GM12878 (cell line): ENCODE data around the gene CCDC9. TPM values are rescaled to one million over a fixed set of nuclear protein-coding genes. Genes with fewer than 3 reads are reported as not detected.

Experiments used
- ATAC-seq: fragments of 200-7000 bp; cut with Tn5 transposase; 3 replicates; pipeline ENCODE4 v1.9.1; 2020; ENCODE audit warnings: mild to moderate bottlenecking, moderate library complexity
- BruUV-seq: library from RNA; stranded (reverse); fragments of 400-500 nt; replicated peaks from 2 replicates; lab custom pipeline; 2021; lab: Mats Ljungman, UMichigan
- CTCF ChIA-PET: fragments of 300-600 bp; sonication (Branson Sonifier 250); formaldehyde crosslinking; extraction: SDS; loops from one replicate; lab custom pipeline; 2021; ENCODE audit warnings: inconsistent platforms; lab: Yijun Ruan, JAX
- POLR2A ChIA-PET: fragments of 350-600 bp; formaldehyde crosslinking; extraction: SDS; loops from one replicate; lab custom pipeline; 2021; ENCODE audit warnings: inconsistent platforms; lab: Charles Lee
- RAD21 ChIA-PET: fragments of 300-600 bp; sonication (Branson Sonifier 250); formaldehyde crosslinking; loops from one replicate; lab custom pipeline; 2023; ENCODE audit warnings: antibody characterized with exemption; ENCODE audit not compliant: unreplicated experiment; lab: Charles Lee
- SMC1A ChIA-PET: fragments of 300-600 bp; sonication (Branson Sonifier 250); formaldehyde crosslinking; loops from one replicate; lab custom pipeline; 2023; ENCODE audit not compliant: unreplicated experiment, uncharacterized antibody; lab: Charles Lee
- DNase-seq: peaks from one replicate; pipeline ENCODE4 v3.0.0-alpha.2; 2011; ENCODE audit warnings: low read depth, low spot score
- FAIRE-seq: peaks from 3 replicates; lab custom pipeline; 2011; peaks lifted over from hg19 to GRCh38; lab: Jason Lieb, UNC
- H2AFZ ChIP-seq: 2 replicates; pipeline ENCODE4 v1.6.0; 2011; ENCODE audit warnings: low read depth, low read length, control low read depth; ENCODE audit not compliant: control insufficient read depth
- H3K27ac ChIP-seq: 2 replicates; pipeline ENCODE4 v1.5.1; 2011; ENCODE audit warnings: control low read depth; ENCODE audit not compliant: control insufficient read depth, insufficient read depth
- H3K27me3 ChIP-seq, 2 experiments: replicated peaks in 1 of 2; 2 replicates each; pipeline versions ENCODE4 v1.6.0 to v1.6.1; 2011; ENCODE audit warnings: low read length in 1 of 2; ENCODE audit not compliant: control insufficient read depth in 2 of 2, insufficient read depth in 2 of 2
- H3K36me3 ChIP-seq, 2 experiments: 2 replicates each; pipeline ENCODE4 v1.5.1; 2011; ENCODE audit warnings: low read length in 1 of 2; ENCODE audit not compliant: control insufficient read depth in 2 of 2, insufficient read depth in 2 of 2
- H3K4me1 ChIP-seq: 2 replicates; pipeline ENCODE4 v1.6.1; 2011; ENCODE audit warnings: mild to moderate bottlenecking, low read length, moderate library complexity, mixed read lengths; ENCODE audit not compliant: control insufficient read depth, insufficient read depth
- H3K4me2 ChIP-seq: 2 replicates; pipeline ENCODE4 v1.6.0; 2011; ENCODE audit warnings: control low read depth; ENCODE audit not compliant: control insufficient read depth, insufficient read depth
- H3K4me3 ChIP-seq: fragments of 200-600 bp; sonication (generic); 2 replicates; pipeline ENCODE4 v1.5.1; 2016
- H3K79me2 ChIP-seq: 2 replicates; pipeline ENCODE4 v1.6.0; 2011; ENCODE audit warnings: low read length; ENCODE audit not compliant: control insufficient read depth, insufficient read depth
- H3K9ac ChIP-seq: 2 replicates; pipeline ENCODE4 v1.8.0; 2011; ENCODE audit warnings: low read length, control low read depth, mixed read lengths; ENCODE audit not compliant: control insufficient read depth, insufficient read depth
- H3K9me3 ChIP-seq: replicated peaks from 3 replicates; pipeline ENCODE4 v1.5.1; 2011; ENCODE audit warnings: mild to moderate bottlenecking, low read length; ENCODE audit not compliant: control insufficient read depth, insufficient read depth
- H4K20me1 ChIP-seq: 2 replicates; pipeline ENCODE4 v1.6.0; 2011; ENCODE audit not compliant: control insufficient read depth, insufficient read depth
- BACH1 ChIP-seq: fragments of 450-650 bp; IDR thresholded peaks from 2 replicates; pipeline ENCODE4 v1.6.1; 2017; ENCODE audit warnings: mild to moderate bottlenecking, borderline replicate concordance
- BHLHE40 ChIP-seq, 2 experiments: fragments of 450-650 bp in 1 of 2; IDR thresholded peaks; 2 replicates each; pipeline ENCODE4 v1.6.1; 2011 to 2017; ENCODE audit warnings: low read depth in 2 of 2, borderline replicate concordance in 1 of 2, improper control_type of control experiment in 1 of 2, low read length in 1 of 2, mild to moderate bottlenecking in 1 of 2
- NR2C1 ChIP-seq: fragments of 450-650 bp; IDR thresholded peaks from 2 replicates; pipeline ENCODE4 v1.6.1; 2017; ENCODE audit warnings: antibody characterized with exemption, mild to moderate bottlenecking, moderate library complexity
- PBX3 ChIP-seq: IDR thresholded peaks from 2 replicates; pipeline ENCODE4 v1.6.1; 2011; ENCODE audit warnings: mild to moderate bottlenecking, low read depth, low read length, moderate library complexity; ENCODE audit not compliant: insufficient replicate concordance
- RAD21 ChIP-seq: IDR thresholded peaks from 2 replicates; pipeline ENCODE4 v1.6.1; 2011; ENCODE audit warnings: mild to moderate bottlenecking, low read depth, low read length, moderate library complexity; ENCODE audit not compliant: insufficient read depth
- RB1 ChIP-seq: fragments of 450-650 bp; formaldehyde crosslinking; IDR thresholded peaks from 2 replicates; pipeline ENCODE4 v1.6.1; 2017; ENCODE audit warnings: mild to moderate bottlenecking, borderline replicate concordance
- ZBTB11 ChIP-seq: fragments of 450-650 bp; formaldehyde crosslinking; IDR thresholded peaks from 2 replicates; pipeline ENCODE4 v1.5.0; 2022; ENCODE audit warnings: mild to moderate bottlenecking, missing genetic modification characterization
- WGBS: methylation state at CpG from one replicate; pipeline ENCODE4 v1.1.6; 2016; ENCODE audit warnings: low lambda C conversion rate; ENCODE audit not compliant: insufficient replicate concordance, insufficient coverage; ENCODE audit errors: missing lambda C conversion rate; 5-methylcytosine and 5-hydroxymethylcytosine counted together
- in situ Hi-C: fragments of 300-500 bp; cut with MboI; formaldehyde crosslinking; loops from 9 replicates; pipeline ENCODE4 v1.14.3; 2018; ENCODE audit warnings: mixed read lengths
- intact Hi-C: fragments of 100-400 bp; cut with micrococcal nuclease; formaldehyde crosslinking; loops from one replicate; pipeline ENCODE4 v1.14.2; 2022; ENCODE audit not compliant: unreplicated experiment
- polyA plus RNA-seq, 11 experiments: library from polyadenylated mRNA; depleted of rRNA in 4 of 11; unstranded in 6 of 11; stranded (reverse) in 5 of 11; fragments of >200 nt; fragmentation: Nextera tagmentation in 4 of 11; fragmentation: Illumina TruSeq in 1 of 11; extraction: Ambion mirVana in 4 of 11; extraction: Trizol in 1 of 11; gene quantifications; 1 replicate in 1 of 11; 2 replicates in 10 of 11; pipeline versions ENCODE4 v1.2.1 to v1.2.3, GENCODE V29; 2011 to 2016; ENCODE audit warnings: inconsistent platforms in 2 of 11, missing spikeins in 2 of 11, low read depth in 1 of 11
- total RNA-seq, 4 experiments: library from RNA; depleted of rRNA in 3 of 4; stranded (reverse); fragments of >200 nt in 3 of 4; fragmentation: Illumina TruSeq in 1 of 4; extraction: Trizol in 1 of 4; gene quantifications; 2 replicates each; pipeline versions ENCODE4 v1.2.1 to v1.2.3, GENCODE V29; 2013 to 2021
- TF ChIP-seq, protein P1 (sequence below): fragments of 450-650 bp; IDR thresholded peaks from 2 replicates; pipeline ENCODE4 v1.6.1; 2017; ENCODE audit warnings: low read depth, mild to moderate bottlenecking, moderate library complexity
- TF ChIP-seq, protein P2 (sequence below), 3 experiments: IDR thresholded peaks in 2 of 3; conservative IDR thresholded peaks in 1 of 3; 2 replicates each; pipeline ENCODE4 v1.5.1; 2011; ENCODE audit warnings: low read depth in 3 of 3, low read length in 3 of 3, mild to moderate bottlenecking in 3 of 3, control low read depth in 2 of 3, moderate library complexity in 2 of 3, inconsistent platforms in 1 of 3, mixed read lengths in 1 of 3; ENCODE audit not compliant: control insufficient read depth in 2 of 3, insufficient read depth in 1 of 3; ENCODE audit errors: extremely low read depth in 1 of 3
- TF ChIP-seq, protein P3 (sequence below): IDR thresholded peaks from 2 replicates; pipeline ENCODE4 v1.6.1; 2012; ENCODE audit warnings: low read depth, low read length, improper control_type of control experiment

CCDC9 gene
- total and polyA plus RNA-seq, 10 of the 15 experiments (the other 5 are each of a cell fraction or from before 2014, with no cell fraction given) = 0.18 to 17.5 (median 7.1) TPM; not detected in 1

DNA sequence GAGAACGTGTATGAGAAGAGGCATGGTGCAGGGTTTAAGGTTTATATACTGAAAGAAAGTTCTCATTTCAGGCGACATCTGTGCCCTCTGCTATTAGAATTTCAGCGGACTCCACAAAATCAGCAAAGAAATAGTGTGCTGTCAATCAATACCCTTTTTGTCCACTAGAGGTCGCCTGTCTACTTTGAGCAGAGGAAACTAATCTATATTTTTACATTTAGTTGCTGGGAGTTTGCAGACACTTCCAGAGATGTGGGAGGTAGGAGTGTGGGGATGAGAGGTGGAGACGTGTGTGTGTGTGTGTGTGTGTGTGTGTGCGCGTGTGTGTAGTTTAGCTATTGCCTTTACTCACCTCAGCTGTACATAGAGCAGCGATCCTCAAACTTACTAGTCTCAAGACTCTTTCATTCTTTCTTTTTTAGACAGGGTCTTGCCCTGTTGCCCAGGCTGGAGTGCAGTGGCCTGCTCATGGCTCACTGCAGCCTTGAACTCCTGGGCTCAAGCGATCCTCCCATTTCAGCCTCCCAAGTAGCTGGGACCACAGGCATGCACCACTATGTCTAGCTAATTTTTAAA lies 28.1 kb downstream of the CCDC9 start:
- ChIA-PET RAD21 (interaction anchor here (1.0 to 1.2 kb wide), 4 partner anchors 9 to 144 kb away, joined by 3 to 7 read pairs (median 4); partner anchors contain the start of gene INAFM1), CTCF (interaction anchor here (0.6 to 3.5 kb wide), 21 partner anchors 9 to 493 kb away, joined by 3 to 28 read pairs (median 4); partner anchors contain the start of genes DHX34 and INAFM1)
- WGBS = 29% methylated on average over 9 of the region's 9 CpGs
- TF ChIP-seq, protein P1, sequence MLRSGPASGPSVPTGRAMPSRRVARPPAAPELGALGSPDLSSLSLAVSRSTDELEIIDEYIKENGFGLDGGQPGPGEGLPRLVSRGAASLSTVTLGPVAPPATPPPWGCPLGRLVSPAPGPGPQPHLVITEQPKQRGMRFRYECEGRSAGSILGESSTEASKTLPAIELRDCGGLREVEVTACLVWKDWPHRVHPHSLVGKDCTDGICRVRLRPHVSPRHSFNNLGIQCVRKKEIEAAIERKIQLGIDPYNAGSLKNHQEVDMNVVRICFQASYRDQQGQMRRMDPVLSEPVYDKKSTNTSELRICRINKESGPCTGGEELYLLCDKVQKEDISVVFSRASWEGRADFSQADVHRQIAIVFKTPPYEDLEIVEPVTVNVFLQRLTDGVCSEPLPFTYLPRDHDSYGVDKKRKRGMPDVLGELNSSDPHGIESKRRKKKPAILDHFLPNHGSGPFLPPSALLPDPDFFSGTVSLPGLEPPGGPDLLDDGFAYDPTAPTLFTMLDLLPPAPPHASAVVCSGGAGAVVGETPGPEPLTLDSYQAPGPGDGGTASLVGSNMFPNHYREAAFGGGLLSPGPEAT = no peak
- TF ChIP-seq RAD21 (peak; percentile 58), BACH1 (no peak), BHLHE40 (IDR thresholded peaks at IDR 0.05; ENCODE audit: borderline replicate concordance in 1 of 2, low read depth in 2 of 2, low read length in 1 of 2) (no peak), ZBTB11 (CRISPR knock-in tag) (no peak), NR2C1 (no peak), PBX3 (peak; percentile 85), RB1 (no peak)
- TF ChIP-seq, protein P2, sequence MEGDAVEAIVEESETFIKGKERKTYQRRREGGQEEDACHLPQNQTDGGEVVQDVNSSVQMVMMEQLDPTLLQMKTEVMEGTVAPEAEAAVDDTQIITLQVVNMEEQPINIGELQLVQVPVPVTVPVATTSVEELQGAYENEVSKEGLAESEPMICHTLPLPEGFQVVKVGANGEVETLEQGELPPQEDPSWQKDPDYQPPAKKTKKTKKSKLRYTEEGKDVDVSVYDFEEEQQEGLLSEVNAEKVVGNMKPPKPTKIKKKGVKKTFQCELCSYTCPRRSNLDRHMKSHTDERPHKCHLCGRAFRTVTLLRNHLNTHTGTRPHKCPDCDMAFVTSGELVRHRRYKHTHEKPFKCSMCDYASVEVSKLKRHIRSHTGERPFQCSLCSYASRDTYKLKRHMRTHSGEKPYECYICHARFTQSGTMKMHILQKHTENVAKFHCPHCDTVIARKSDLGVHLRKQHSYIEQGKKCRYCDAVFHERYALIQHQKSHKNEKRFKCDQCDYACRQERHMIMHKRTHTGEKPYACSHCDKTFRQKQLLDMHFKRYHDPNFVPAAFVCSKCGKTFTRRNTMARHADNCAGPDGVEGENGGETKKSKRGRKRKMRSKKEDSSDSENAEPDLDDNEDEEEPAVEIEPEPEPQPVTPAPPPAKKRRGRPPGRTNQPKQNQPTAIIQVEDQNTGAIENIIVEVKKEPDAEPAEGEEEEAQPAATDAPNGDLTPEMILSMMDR (IDR thresholded peaks at IDR 0.05 in 2 of 3, conservative IDR thresholded peaks at IDR 0.05 in 1 of 3; ENCODE audit: control insufficient read depth in 2 of 3, extremely low read depth in 1 of 3, insufficient read depth in 1 of 3, low read depth in 3 of 3, low read length in 3 of 3) = peak; percentile 73 to 85 (median 79)
- TF ChIP-seq, protein P3, sequence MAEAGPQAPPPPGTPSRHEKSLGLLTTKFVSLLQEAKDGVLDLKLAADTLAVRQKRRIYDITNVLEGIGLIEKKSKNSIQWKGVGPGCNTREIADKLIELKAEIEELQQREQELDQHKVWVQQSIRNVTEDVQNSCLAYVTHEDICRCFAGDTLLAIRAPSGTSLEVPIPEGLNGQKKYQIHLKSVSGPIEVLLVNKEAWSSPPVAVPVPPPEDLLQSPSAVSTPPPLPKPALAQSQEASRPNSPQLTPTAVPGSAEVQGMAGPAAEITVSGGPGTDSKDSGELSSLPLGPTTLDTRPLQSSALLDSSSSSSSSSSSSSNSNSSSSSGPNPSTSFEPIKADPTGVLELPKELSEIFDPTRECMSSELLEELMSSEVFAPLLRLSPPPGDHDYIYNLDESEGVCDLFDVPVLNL = no peak

More for the DNA sequence above, 28.1 kb downstream of the CCDC9 start:
- ChIA-PET POLR2A (interaction anchor here (0.5 to 0.6 kb wide), 2 partner anchors 153 to 294 kb away, joined by 3 to 4 read pairs; no protein-coding TSS in a partner anchor), SMC1A (interaction anchor here (0.8 to 2.7 kb wide), 6 partner anchors 9 to 144 kb away, joined by 3 to 9 read pairs (median 6); partner anchors contain the start of gene INAFM1)
- H2AFZ ChIP-seq = no peak overlapping the region
- H3K4me3 ChIP-seq = no peak overlapping the region
- peak; percentile 91 for FAIRE-seq
- in situ Hi-C loops = no loop called here
- H3K27me3 ChIP-seq = no peaks in the 10 kb centered on the region
- peaks cover 15% of the 10 kb centered on the region for H3K4me1 ChIP-seq
- no peaks in the 10 kb centered on the region for H3K36me3 ChIP-seq
- no peak overlapping the region for H3K9ac ChIP-seq
- ATAC-seq = peak; percentile 46
- no peaks in the 10 kb centered on the region for H3K79me2 ChIP-seq
- no peak for DNase-seq
- H3K4me2 ChIP-seq = no peak overlapping the region
- intact Hi-C loops = loop anchor here (1.0 to 10.0 kb wide), 3 partner anchors 143 to 420 kb away; partner anchors contain the start of gene NAPA
- BruUV-seq = no TSS peak
- no peak overlapping the region for H3K27ac ChIP-seq
- H3K9me3 ChIP-seq = no peaks in the 10 kb centered on the region
- H4K20me1 ChIP-seq = no peaks in the 10 kb centered on the region
